Adrenal gland (tissue), 12 donors: ENCODE results near the gene INIP. TPM values are rescaled to one million over a fixed set of nuclear protein-coding genes. Genes with fewer than 3 reads are reported as not detected.
"Not testable (repeated sequence)": the region's sequence is repeated elsewhere in the genome, so short reads cannot be mapped to it uniquely, and the experiment has no call there.

Experiments used
- DNase-seq, 7 donors: peaks; one replicate each; pipeline ENCODE4 v3.0.0-alpha.2; 2019 to 2020
- H3K27ac ChIP-seq, 5 donors: fragments of 200-600 bp; sonication (generic) in 4 of 5; 1 replicate in 3 of 5; 2 replicates in 2 of 5; pipeline versions ENCODE4 v1.5.1 to v1.8.0; 2016 to 2020; ENCODE audit warnings: mild to moderate bottlenecking in 1 of 5
- H3K27me3 ChIP-seq: fragments of 200-600 bp; 2 replicates; pipeline ENCODE4 v1.8.0; 2021
- H3K36me3 ChIP-seq, 2 donors: fragments of 200-600 bp; replicated peaks in 1 of 2; 1 replicate in 1 of 2; 2 replicates in 1 of 2; pipeline versions ENCODE4 v1.5.1 to v1.8.0; 2018 to 2022
- H3K4me1 ChIP-seq, 2 donors: fragments of 200-600 bp; replicated peaks in 1 of 2; 1 replicate in 1 of 2; 2 replicates in 1 of 2; pipeline versions ENCODE4 v1.5.1 to v1.8.0; 2018 to 2021
- H3K4me3 ChIP-seq, 4 donors: fragments of 200-600 bp; sonication (generic) in 3 of 4; one replicate each; pipeline ENCODE4 v1.5.1; 2016 to 2018
- H3K9me3 ChIP-seq, 3 donors: fragments of 200-600 bp; sonication (generic) in 1 of 3; replicated peaks in 1 of 3; 1 replicate in 2 of 3; 2 replicates in 1 of 3; pipeline versions ENCODE4 v1.5.1 to v1.8.0; 2016 to 2021
- CTCF ChIP-seq, 6 experiments: fragments of 450-650 bp in 4 of 6; fragments of 200-600 bp in 2 of 6; sonication (generic) in 1 of 6; IDR thresholded peaks; 1 replicate in 5 of 6; 2 replicates in 1 of 6; pipeline versions ENCODE4 v1.5.1 to v1.8.0; 2016 to 2021; ENCODE audit warnings: antibody characterized with exemption in 6 of 6, mild to moderate bottlenecking in 2 of 6, moderate library complexity in 1 of 6
- POLR2A ChIP-seq, 2 donors: fragments of 450-650 bp; IDR thresholded peaks; one replicate each; pipeline ENCODE4 v1.6.1; 2017; ENCODE audit warnings: antibody characterized with exemption in 2 of 2, mild to moderate bottlenecking in 2 of 2, moderate library complexity in 1 of 2
- WGBS, 4 donors: extraction: QIAGEN DNeasy Blood & Tissue Kit in 2 of 4; methylation state at CpG; one replicate each; pipeline versions ENCODE4 v1.1.5 to v1.1.7; 2013 to 2017; 5-methylcytosine and 5-hydroxymethylcytosine counted together
- intact Hi-C, 2 donors: fragments of 100-400 bp; cut with DNase I; formaldehyde crosslinking; loops; one replicate each; pipeline versions ENCODE4 v1.14.1 to v1.15.0; 2022 to 2023
- polyA plus RNA-seq, 3 donors: library from polyadenylated mRNA; stranded (reverse); fragments of 200-250 nt in 2 of 3; fragments of 350-450 nt in 1 of 3; fragmentation: Illumina TruSeq in 1 of 3; extraction: RNeasy Lipid Tissue Mini Kit (QIAGEN cat#74804) in 1 of 3; gene quantifications; one replicate each; pipeline ENCODE4 v1.2.3, GENCODE V29; 2013 to 2014
- total RNA-seq, 9 donors: library from RNA; depleted of rRNA in 4 of 9; stranded (reverse); fragments of >200 nt in 4 of 9; fragments of 120-200 nt in 1 of 9; fragmentation: NEBNext Ultra II Directional in 1 of 9; extraction: Animal tissue kit (Norgen Biotek cat#: 25700) in 1 of 9; gene quantifications; one replicate each; pipeline versions ENCODE4 v1.1.0 to v1.2.4, GENCODE V29; 2013 to 2023
- donor health status: healthy with polysubstance abuse.
- donor health status: Bipolar disorder and iron deficiency.
- donor health status: DM: yes; HTN: yes; CAD: no.
- donor health status: DM: no; HTN: no; CAD: no.
- donor health status: DM: no; HTN: no; CAD: no.
- donor health status: DM: yes; HTN: yes; CAD: no.

The INIP gene
- total and polyA plus RNA-seq, 12 donors, result 5.5 to 28.2 (median 20.0) TPM

GRCh38 chr9:112726428-112726827 lies 8.5 kb upstream of the INIP start:
- TF ChIP-seq CTCF (IDR thresholded peaks at IDR 0.05), result no peak
- TF ChIP-seq POLR2A (IDR thresholded peaks at IDR 0.05), result no peak
- DNase-seq, result no peak
- H3K9me3 ChIP-seq, result no peaks in the 10 kb centered on the region
- H3K27me3 ChIP-seq, result no peaks in the 10 kb centered on the region
- WGBS, 4 donors, result 86 to 94% (median 88%) methylated on average over 4 of the region's 4 CpGs
- H3K4me3 ChIP-seq, result no peak overlapping the region
- H3K27ac ChIP-seq, result peak overlapping the region in 2 of 5 donors; percentile 63 to 80
- peaks cover 0 to 9% of the 10 kb centered on the region in 2 donors for H3K4me1 ChIP-seq
- H3K36me3 ChIP-seq, result no peaks in the 10 kb centered on the region
- intact Hi-C loops, result loop anchor here in 1 of 2 donors (10.0 kb wide), 1 partner anchor 88 kb away; no protein-coding TSS in a partner anchor

- H3K27ac ChIP-seq, result peak overlapping the region in 2 of 5 donors; percentile 49 to 63
- H3K36me3 ChIP-seq, result no peaks in the 10 kb centered on the region
- no peak for DNase-seq
- intact Hi-C loops, result loop anchor here in 1 of 2 donors (10.0 kb wide), 1 partner anchor 89 kb away; no protein-coding TSS in a partner anchor
- no peak overlapping the region for H3K4me3 ChIP-seq
- peaks cover 0 to 9% of the 10 kb centered on the region in 2 donors for H3K4me1 ChIP-seq
- 85 to 100% (median 89%) methylated on average over 2 to 3 of the region's 3 CpGs for WGBS, 4 donors
- TF ChIP-seq CTCF (IDR thresholded peaks at IDR 0.05) (no peak), POLR2A (IDR thresholded peaks at IDR 0.05) (no peak)
- H3K27me3 ChIP-seq, result no peaks in the 10 kb centered on the region
- no peaks in the 10 kb centered on the region for H3K9me3 ChIP-seq
Observed at GRCh38 chr9:112725961-112726360, 8.0 kb upstream of the INIP start.

GRCh38 chr9:112722749-112723148 lies 4.8 kb upstream of the INIP start:
- DNase-seq, H3K36me3 ChIP-seq, H3K4me3 ChIP-seq, H3K4me1 ChIP-seq, H3K9me3 ChIP-seq, H3K27ac ChIP-seq, H3K27me3 ChIP-seq: not testable (repeated sequence)
- intact Hi-C loops, result loop anchor here in 1 of 2 donors (10.0 kb wide), 1 partner anchor 92 kb away; no protein-coding TSS in a partner anchor
- WGBS, 4 donors, result 89 to 92% (median 91%) methylated on average over 3 of the region's 3 CpGs

- Histone ChIP-seq H3K9me3 (no peaks in the 10 kb centered on the region), H3K4me1 (peaks cover 7 to 11% of the 10 kb centered on the region in 2 donors), H3K27ac (no peak overlapping the region), H3K27me3 (no peaks in the 10 kb centered on the region), H3K4me3 (no peak overlapping the region), H3K36me3 (no peaks in the 10 kb centered on the region)
- no peak for DNase-seq
- no peak for TF ChIP-seq POLR2A (IDR thresholded peaks at IDR 0.05)
- TF ChIP-seq CTCF (IDR thresholded peaks at IDR 0.05), result no peak
- intact Hi-C loops, result loop anchor here in 1 of 2 donors (10.0 kb wide), 1 partner anchor 95 kb away; no protein-coding TSS in a partner anchor
- WGBS, 4 donors, result 69 to 81% (median 76%) methylated on average over 4 of the region's 4 CpGs
Observed at GRCh38 chr9:112720113-112720780, 2.3 kb upstream of the INIP start.
